CD14-positive monocyte (primary cell): ENCODE data around the gene PYGL. TPM values are rescaled to one million over a fixed set of nuclear protein-coding genes. Genes with fewer than 3 reads are reported as not detected.

Experiments used
- DNase-seq, 3 donors: peaks; one replicate each; pipeline ENCODE4 v3.0.0-alpha.2; 2011 to 2022
- H2AFZ ChIP-seq: 2 replicates; pipeline ENCODE4 v1.6.0; 2012; ENCODE audit warnings: mild to moderate bottlenecking, low read depth, low read length, inconsistent platforms; ENCODE audit not compliant: insufficient read depth, poor library complexity, severe bottlenecking
- H3K27ac ChIP-seq, 2 donors: 1 replicate in 1 of 2; 2 replicates in 1 of 2; pipeline ENCODE4 v1.5.1; 2012 to 2013; ENCODE audit warnings: low read length in 2 of 2, control low read depth in 1 of 2, inconsistent platforms in 1 of 2, low read depth in 1 of 2, mild to moderate bottlenecking in 1 of 2
- H3K27me3 ChIP-seq, 2 donors: one replicate each; pipeline versions ENCODE4 v1.6.0 to v1.6.1; 2011 to 2013; ENCODE audit warnings: low read length in 2 of 2; ENCODE audit not compliant: control insufficient read depth in 2 of 2, insufficient read depth in 2 of 2
- H3K36me3 ChIP-seq, 2 donors: replicated peaks in 1 of 2; 1 replicate in 1 of 2; 2 replicates in 1 of 2; pipeline versions ENCODE4 v1.5.1 to v1.6.1; 2012 to 2013; ENCODE audit warnings: low read length in 2 of 2, control low read depth in 1 of 2, inconsistent platforms in 1 of 2, mild to moderate bottlenecking in 1 of 2; ENCODE audit not compliant: insufficient read depth in 2 of 2, control insufficient read depth in 1 of 2
- H3K4me1 ChIP-seq, 2 donors: 1 replicate in 1 of 2; 2 replicates in 1 of 2; pipeline versions ENCODE4 v1.5.1 to v1.6.1; 2012 to 2013; ENCODE audit warnings: low read length in 2 of 2, control low read depth in 1 of 2, inconsistent platforms in 1 of 2, mild to moderate bottlenecking in 1 of 2, moderate library complexity in 1 of 2; ENCODE audit not compliant: insufficient read depth in 2 of 2, control insufficient read depth in 1 of 2
- H3K4me2 ChIP-seq: replicated peaks from 2 replicates; pipeline ENCODE3; 2012; ENCODE audit warnings: low read length, moderate library complexity, mild to moderate bottlenecking; ENCODE audit not compliant: poor library complexity, severe bottlenecking; ENCODE audit errors: extremely low read depth
- H3K4me3 ChIP-seq, 3 experiments: fragments of 200-600 bp in 1 of 3; sonication (generic) in 1 of 3; replicated peaks in 1 of 3; 1 replicate in 2 of 3; 2 replicates in 1 of 3; pipeline ENCODE4 v1.5.1; 2011 to 2013; ENCODE audit warnings: low read length in 3 of 3, mild to moderate bottlenecking in 3 of 3, control low read depth in 2 of 3, low read depth in 2 of 3, inconsistent platforms in 1 of 3, moderate library complexity in 1 of 3
- H3K79me2 ChIP-seq: 2 replicates; pipeline ENCODE4 v1.6.0; 2012; ENCODE audit warnings: mild to moderate bottlenecking, control low read depth, inconsistent platforms, low read length, moderate library complexity; ENCODE audit not compliant: insufficient read depth
- H3K9ac ChIP-seq: 2 replicates; pipeline ENCODE4 v1.6.0; 2017; ENCODE audit warnings: low read length, mild to moderate bottlenecking; ENCODE audit not compliant: insufficient read depth, poor library complexity, severe bottlenecking
- H3K9me3 ChIP-seq, 2 donors: replicated peaks in 1 of 2; 1 replicate in 1 of 2; 2 replicates in 1 of 2; pipeline versions ENCODE4 v1.5.1 to v1.6.1; 2012 to 2013; ENCODE audit warnings: low read length in 2 of 2, control low read depth in 1 of 2; ENCODE audit not compliant: control insufficient read depth in 1 of 2, insufficient read depth in 1 of 2
- H4K20me1 ChIP-seq: 2 replicates; pipeline ENCODE4 v1.6.0; 2012; ENCODE audit warnings: mild to moderate bottlenecking, low read length, control low read depth, moderate library complexity; ENCODE audit not compliant: insufficient read depth
- H3K27ac Mint-ChIP-seq, 7 donors: one replicate each; pipeline ENCODE4 v1.8.0; 2020; ENCODE audit warnings: mild to moderate bottlenecking in 7 of 7, mixed read lengths in 7 of 7, moderate library complexity in 6 of 7, inconsistent platforms in 2 of 7
- H3K27me3 Mint-ChIP-seq, 3 donors: one replicate each; pipeline ENCODE4 v1.8.0; 2021 to 2022; ENCODE audit warnings: low read depth in 3 of 3, mild to moderate bottlenecking in 3 of 3, mixed read lengths in 3 of 3, moderate library complexity in 3 of 3, inconsistent platforms in 1 of 3
- H3K36me3 Mint-ChIP-seq, 2 donors: one replicate each; pipeline ENCODE4 v1.8.0; 2020; ENCODE audit warnings: mixed read lengths in 2 of 2, inconsistent platforms in 1 of 2, mild to moderate bottlenecking in 1 of 2
- H3K4me1 Mint-ChIP-seq: one replicate; pipeline ENCODE4 v1.8.0; 2020; ENCODE audit warnings: mild to moderate bottlenecking, mixed read lengths
- H3K4me3 Mint-ChIP-seq, 2 donors: one replicate each; pipeline ENCODE4 v1.8.0; 2020; ENCODE audit warnings: mild to moderate bottlenecking in 2 of 2, mixed read lengths in 2 of 2, moderate library complexity in 1 of 2
- H3K9me3 Mint-ChIP-seq, 7 donors: one replicate each; pipeline ENCODE4 v1.8.0; 2020 to 2022; ENCODE audit warnings: mixed read lengths in 7 of 7, mild to moderate bottlenecking in 6 of 7, moderate library complexity in 6 of 7, inconsistent platforms in 2 of 7
- WGBS: methylation state at CpG from one replicate; pipeline ENCODE4 v1.1.5; 2013; ENCODE audit warnings: missing lambda C conversion rate; ENCODE audit not compliant: insufficient coverage; 5-methylcytosine and 5-hydroxymethylcytosine counted together
- intact Hi-C, 2 donors: fragments of 100-400 bp; cut with micrococcal nuclease; formaldehyde crosslinking; loops; one replicate each; pipeline versions ENCODE4 v1.15.0 to v1.15.1; 2023
- polyA plus RNA-seq, 3 donors: library from polyadenylated mRNA; depleted of rRNA in 1 of 3; unstranded in 2 of 3; stranded (reverse) in 1 of 3; fragments of 300-500 nt in 2 of 3; fragments of >200 nt in 1 of 3; fragmentation: Illumina TruSeq in 2 of 3; gene quantifications; 1 replicate in 2 of 3; 2 replicates in 1 of 3; pipeline ENCODE4 v1.2.3, GENCODE V29; 2012 to 2021
- TF ChIP-seq, protein P1 (sequence below): fragments of 200-600 bp; IDR thresholded peaks from one replicate; pipeline ENCODE4 v1.8.0; 2022; ENCODE audit warnings: antibody characterized with exemption, mild to moderate bottlenecking

PYGL gene
- polyA plus RNA-seq, 3 donors, result 125 to 184 (median 166) TPM

DNA sequence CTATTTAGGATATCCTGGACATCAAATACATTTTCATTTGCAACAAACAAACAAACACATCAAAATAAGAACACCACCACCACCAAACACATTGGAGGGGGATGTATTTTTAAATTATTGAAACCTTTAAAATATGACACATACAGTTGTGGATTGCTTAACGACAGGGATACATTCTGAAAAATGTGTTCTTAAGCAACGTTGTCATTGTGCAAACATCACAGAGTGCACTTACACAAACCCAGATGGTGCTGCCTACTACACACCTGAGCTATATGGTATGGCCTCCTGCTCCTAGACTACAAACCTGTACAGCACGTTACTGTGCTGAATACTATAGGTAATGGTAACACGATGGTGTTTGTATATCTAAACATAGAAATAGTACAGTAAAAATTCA lies 19.4 kb downstream of the PYGL start:
- Histone ChIP-seq H3K4me1 (peaks cover 50 to 52% of the 10 kb centered on the region in 2 donors), H3K9ac (no peak overlapping the region), H3K4me2 (no peak overlapping the region), H3K4me3 (no peak overlapping the region), H4K20me1 (no peaks in the 10 kb centered on the region), H3K27me3 (no peaks in the 10 kb centered on the region), H3K27ac (peak overlapping the region in 1 of 2 donors; percentile 79), H3K9me3 (no peaks in the 10 kb centered on the region), H3K36me3 (peaks cover 49 to 59% of the 10 kb centered on the region in 2 donors), H2AFZ (no peak overlapping the region), H3K79me2 (peaks cover 25% of the 10 kb centered on the region)
- WGBS, result no CpG with 5 or more reads among the region's 4 CpGs
- Mint-ChIP-seq H3K4me1 (peaks cover 45% of the 10 kb centered on the region), H3K36me3 (peaks cover 44 to 61% of the 10 kb centered on the region in 2 donors), H3K9me3 (no peaks in the 10 kb centered on the region), H3K27me3 (no peaks in the 10 kb centered on the region), H3K27ac (peak overlapping the region in 4 of 7 donors; percentile 19 to 93 (median 58)), H3K4me3 (no peak overlapping the region)
- intact Hi-C loops, result loop anchor here (10.0 kb wide), 2 partner anchors 100 to 110 kb away; no protein-coding TSS in a partner anchor
- TF ChIP-seq, protein P1, sequence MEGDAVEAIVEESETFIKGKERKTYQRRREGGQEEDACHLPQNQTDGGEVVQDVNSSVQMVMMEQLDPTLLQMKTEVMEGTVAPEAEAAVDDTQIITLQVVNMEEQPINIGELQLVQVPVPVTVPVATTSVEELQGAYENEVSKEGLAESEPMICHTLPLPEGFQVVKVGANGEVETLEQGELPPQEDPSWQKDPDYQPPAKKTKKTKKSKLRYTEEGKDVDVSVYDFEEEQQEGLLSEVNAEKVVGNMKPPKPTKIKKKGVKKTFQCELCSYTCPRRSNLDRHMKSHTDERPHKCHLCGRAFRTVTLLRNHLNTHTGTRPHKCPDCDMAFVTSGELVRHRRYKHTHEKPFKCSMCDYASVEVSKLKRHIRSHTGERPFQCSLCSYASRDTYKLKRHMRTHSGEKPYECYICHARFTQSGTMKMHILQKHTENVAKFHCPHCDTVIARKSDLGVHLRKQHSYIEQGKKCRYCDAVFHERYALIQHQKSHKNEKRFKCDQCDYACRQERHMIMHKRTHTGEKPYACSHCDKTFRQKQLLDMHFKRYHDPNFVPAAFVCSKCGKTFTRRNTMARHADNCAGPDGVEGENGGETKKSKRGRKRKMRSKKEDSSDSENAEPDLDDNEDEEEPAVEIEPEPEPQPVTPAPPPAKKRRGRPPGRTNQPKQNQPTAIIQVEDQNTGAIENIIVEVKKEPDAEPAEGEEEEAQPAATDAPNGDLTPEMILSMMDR, result no peak
- peak in 2 of 3 donors; percentile 29 to 31 for DNase-seq

DNA sequence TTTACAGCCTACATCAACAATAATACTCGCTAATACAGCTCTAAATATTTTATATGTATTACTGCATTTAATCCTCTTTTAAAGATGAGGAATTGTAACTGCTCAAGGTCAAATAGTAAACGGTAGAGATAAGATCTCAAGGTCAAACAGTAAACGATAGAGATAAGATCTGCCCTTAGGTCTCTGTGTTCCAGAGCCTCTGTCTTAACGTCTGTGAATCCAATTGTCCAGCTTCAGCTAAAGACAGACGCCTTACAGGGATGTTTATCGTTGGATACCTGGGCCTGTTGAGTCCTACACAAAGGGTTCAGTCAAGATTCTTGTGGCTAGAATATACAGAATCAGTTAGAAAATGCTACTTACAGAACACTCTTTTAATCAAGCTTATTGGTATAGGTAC lies 20.0 kb downstream of the PYGL start:
- TF ChIP-seq, protein P1, result no peak
- Mint-ChIP-seq H3K4me3 (no peak overlapping the region), H3K27ac (no peak overlapping the region), H3K27me3 (no peaks in the 10 kb centered on the region), H3K9me3 (peaks cover 0 to 2% (median 0%) of the 10 kb centered on the region in 7 donors), H3K36me3 (peaks cover 45 to 63% of the 10 kb centered on the region in 2 donors), H3K4me1 (peaks cover 41% of the 10 kb centered on the region)
- Histone ChIP-seq H3K27ac (peak overlapping the region in 1 of 2 donors; percentile 42), H3K79me2 (peaks cover 20% of the 10 kb centered on the region), H3K27me3 (no peaks in the 10 kb centered on the region), H3K4me1 (peaks cover 46% of the 10 kb centered on the region in 2 donors), H3K9ac (no peak overlapping the region), H2AFZ (no peak overlapping the region), H3K36me3 (peaks cover 51 to 61% of the 10 kb centered on the region in 2 donors), H3K4me3 (no peak overlapping the region), H3K9me3 (no peaks in the 10 kb centered on the region), H4K20me1 (no peaks in the 10 kb centered on the region), H3K4me2 (no peak overlapping the region)
- intact Hi-C loops, result loop anchor here (10.0 kb wide), 2 partner anchors 99 to 109 kb away; no protein-coding TSS in a partner anchor
- DNase-seq, result no peak
- 75% methylated on average over 2 of the region's 6 CpGs for WGBS
